Measurements from ENCODE around the gene MEIS3.
A peak's percentile ranks its signal among the peaks of the same experiment; 100 is the strongest.

MEIS3 gene

DNA sequence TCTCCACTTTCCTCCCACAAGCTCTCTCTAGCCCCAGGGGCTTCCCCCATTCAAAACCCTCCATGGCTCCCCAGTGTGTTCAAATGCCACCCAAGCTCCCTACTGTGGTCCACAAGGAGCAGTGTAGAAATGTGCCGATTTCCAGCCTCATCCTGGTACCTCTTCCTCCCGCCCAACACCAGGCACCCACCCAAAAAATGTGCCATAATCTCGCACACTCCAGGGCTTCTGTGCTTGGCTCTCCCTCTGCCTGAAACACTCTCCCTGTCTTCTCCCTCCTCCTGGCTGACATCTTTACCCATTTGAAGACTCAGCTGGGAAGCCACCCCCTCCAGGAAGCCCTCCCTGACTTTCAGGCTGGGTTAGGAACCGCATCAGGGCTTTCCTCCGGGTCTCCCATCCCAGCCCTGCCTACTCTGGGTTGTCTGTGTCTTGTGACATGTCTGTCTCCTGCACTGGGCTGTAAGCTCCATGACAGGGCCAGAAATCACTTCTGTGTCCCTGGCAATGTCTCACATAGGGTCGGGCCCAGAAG lies 16.6 kb upstream of the MEIS3 start:
- DNase-seq (ENCODE audit: low spot score) = no peak

DNA sequence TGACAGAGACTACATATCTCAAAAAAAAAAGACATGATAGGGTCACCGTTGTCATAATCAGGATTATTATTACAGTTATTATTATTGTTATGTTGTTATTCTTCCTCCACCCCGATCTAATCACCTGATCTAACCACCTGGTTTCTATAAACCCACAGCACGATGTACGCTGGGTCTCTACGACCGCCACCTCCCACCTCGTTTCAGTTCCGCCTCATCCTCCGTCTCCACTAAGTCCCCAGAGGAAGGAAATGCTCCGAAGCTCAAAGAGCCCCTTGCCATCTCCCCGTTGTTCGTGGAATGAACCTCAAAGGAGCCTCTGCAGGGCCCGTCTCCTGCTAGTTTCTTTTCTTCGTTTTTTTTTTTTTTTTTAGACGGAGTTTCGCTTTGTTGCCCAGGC lies 15.9 kb upstream of the MEIS3 start:
- no peak for DNase-seq (ENCODE audit: low spot score)

DNA sequence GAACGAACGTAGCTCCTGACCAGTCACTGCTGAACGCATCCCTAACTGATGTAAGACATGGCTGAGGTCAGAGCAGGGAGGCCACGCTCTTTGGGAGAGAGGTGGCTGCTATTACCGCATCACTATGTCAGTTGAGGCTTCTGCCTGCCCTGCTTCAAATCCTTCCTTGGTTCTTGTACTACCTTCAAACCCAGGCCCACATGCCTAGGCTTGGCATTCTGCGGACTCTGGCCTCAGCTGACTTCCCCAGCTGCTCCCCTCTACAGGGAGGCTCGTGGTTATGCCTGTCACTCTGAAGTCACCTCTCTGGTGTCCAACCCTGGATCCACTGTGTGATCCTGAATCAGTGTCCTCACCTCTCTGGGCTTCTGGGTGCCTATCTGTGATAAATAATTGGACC lies 14.8 kb upstream of the MEIS3 start:
- DNase-seq (ENCODE audit: low spot score) = no peak

DNA sequence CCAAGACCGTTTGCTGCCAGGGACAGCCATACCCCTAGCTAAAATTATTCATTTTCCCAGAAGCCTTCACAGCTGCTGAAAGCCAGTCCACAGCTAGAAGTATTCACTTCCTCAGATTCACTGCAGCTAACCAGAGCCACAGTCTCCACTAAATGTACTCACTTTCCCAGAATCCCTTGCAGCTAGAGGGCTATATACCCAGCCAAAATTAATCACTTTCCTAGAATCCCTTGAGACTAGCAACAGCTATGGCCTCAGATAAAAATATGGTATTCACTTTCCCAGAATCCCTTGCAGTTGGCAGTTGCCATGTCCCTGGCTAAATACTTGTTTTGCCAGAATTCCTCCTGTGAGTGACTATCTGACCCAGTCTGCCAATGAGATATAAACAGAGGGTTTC lies 13.8 kb upstream of the MEIS3 start:
- no peak for DNase-seq (ENCODE audit: low spot score)

DNA sequence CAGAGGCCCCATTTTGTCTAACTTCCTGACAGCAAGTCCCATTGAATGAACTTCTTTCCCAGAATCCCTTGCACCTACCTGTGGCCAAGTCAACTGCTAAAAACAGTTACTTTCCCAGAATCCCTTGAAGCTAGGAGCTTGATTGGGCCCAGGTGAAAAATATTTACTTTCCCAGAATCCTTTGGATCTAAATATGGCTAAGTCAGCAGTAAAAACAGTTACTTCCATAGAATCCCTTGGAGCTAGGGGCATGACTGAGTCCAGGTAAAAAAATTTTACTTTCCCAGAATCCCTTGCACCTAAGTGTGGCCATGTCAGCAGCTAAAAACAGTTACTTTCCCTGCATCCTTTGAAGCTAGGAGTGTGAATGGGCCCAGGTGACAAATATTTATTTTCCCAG lies 13.2 kb upstream of the MEIS3 start:
- no peak for DNase-seq (ENCODE audit: low spot score)

DNA sequence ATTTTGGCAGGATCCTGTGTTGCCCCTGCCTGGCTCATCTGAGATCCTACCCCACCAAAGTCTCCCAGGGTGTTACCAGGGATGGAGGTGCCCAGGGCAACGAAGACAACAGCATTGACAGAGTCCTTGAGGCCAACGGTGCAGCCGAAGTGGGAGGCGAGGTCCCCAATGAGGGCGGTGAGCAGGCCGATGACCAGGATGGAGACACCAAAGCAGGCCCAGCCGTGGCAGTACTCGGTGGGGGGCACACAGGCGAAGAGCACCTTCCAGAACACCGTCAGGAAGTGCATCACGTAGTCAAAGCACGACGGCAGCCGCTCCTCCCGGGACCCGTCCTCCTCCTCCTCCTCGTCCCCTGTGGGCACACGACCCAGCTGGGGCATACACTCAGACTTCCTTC lies 12.8 kb upstream of the MEIS3 start:
- no peak for DNase-seq (ENCODE audit: low spot score)

DNA sequence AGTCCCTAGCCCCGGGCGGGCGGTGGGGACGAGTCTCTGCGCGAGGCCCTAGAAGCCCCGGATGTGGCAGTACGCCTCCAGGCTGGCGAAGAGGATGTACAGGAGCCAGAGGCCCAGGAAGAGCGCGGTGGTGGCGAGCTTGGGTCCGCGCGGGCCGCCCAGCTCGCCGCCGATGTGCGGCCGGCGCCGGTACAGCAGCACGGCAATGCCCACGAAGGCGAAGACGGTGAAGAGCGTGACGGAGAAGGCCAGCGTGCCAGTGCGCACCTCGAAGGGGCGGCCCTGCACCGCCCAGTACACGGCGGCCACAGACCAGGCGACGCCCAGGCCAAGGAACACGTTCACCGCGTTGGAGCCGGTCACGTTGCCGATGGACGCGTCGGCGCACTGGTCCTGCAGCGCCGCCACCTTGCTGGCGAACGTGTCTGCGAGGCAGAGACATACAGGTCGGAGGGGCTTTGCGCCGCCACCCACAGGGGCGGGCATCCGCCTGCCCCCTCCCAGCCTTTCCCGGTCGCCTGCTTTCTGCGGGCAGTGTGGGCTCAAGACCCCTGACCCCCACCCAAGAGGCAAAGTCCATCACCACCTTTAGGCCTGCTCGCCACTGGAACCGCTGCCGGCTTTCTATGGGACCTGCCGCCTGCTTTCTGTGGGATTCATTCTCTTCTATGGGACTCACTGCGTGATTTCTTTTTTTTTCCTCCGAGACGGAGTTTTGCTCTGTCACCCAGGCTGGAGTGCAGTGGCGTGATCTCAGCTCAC lies 10.9 kb upstream of the MEIS3 start:
- no peak for DNase-seq (ENCODE audit: low spot score)

DNA sequence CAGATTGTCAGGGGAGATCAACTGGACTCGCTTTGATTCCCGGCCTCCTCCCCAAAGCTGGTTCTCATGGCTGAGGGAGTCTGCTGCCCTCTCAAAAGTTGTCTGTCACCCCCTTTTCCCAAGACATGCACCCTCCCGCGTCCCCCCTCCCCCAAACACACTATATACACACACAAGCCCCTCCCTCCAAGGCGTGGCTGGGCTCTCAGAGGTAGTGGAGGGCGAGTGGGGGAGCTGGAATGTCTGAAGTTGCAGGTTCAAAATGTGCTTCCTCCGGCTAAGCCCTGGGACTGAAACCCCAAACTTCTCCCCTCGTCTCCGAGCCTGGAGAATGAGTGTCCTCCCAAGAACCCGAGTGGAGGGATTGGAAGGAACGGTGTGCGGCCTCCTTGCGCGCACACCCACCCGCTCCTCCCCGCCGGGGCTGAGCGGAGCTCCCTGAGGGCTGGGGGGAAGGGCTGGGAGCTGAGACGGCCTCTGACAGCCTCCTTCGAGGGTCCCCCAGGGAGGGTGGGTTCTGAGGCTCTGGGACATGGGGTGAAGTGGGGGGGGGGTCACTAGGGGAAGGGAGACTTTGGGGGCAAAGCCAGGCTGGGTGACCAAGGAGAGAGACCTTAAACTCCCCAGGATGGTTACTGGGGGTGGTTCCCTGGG lies 9.9 kb upstream of the MEIS3 start:
- DNase-seq (ENCODE audit: low spot score) = no peak

DNA sequence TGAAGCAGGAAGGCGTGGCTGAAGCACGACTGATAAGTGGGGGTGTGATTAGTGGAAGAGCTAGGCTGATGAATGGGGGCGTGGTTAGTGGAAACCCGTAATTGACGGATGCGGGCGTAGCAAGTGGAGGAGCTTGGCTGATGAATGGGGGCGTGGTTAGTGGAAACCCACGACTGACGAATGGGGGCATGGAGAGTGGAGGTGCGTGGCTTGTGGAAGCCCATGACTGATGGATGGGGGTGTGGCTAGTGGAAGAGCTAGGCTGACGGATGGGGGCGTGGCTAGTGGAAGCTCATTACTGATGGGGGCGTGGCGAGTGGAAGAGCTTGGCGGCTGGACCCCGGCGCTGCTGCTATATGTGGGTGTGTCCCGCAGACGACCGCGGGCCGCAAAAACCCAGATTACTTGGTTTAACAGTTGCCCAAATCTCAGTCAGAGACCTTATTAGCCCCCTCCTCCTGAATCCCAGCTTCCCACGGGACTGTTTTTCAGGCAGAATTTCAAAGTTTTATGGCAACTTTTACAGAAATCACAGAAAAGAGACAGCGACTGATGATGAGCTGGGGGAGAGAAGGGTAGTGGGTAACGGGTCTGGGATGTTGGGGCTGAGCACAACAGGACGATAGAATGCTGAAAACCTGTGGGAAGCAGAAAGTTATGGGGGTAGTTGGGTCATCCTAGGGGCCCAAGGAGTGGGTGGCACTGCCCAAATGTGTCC lies 9.0 kb upstream of the MEIS3 start:
- DNase-seq (ENCODE audit: low spot score) = peak; percentile 90

DNA sequence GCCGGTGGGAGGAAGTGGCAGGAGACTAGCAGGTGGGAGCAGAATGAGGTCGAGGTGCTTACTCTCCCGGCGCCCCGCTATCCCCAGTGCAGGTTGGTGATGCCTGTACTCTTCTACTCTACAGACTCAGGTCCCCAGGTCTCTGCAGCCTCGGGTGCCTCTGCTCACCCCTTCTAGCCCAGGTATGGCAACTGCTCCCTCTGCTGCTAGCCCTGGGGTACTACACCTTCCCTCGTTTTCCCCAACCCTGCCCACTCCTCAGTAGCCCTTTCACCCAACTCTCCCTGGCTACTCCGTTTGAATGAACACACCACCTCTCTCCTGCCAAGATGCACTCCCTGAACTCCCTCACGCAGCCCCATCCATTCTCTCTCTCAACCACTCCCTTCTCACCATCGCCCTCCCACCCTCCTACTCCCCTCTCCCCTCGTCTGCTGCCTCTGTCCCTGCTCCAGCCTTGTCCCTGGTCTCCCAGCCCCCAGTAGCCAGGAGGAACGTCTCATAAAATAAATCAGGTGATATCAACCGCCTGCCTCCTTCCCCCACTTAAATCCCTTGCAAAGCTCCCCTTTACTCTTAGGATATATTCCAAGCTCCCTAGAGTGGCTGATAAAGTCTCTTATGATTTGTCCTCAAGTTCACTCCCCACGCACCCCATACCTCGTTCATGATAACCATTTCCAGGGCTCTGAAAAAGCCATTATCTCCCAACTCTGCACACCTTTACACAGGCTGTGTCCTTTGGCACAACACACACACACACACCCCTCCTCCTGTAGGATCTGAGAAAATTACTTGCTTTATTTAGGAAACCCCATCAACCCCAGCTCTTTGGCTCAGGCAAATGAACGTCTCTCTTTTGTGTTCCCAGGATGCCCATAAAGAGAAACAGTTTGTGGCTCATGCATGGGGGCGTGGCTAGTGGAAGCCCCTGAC lies 8.2 kb upstream of the MEIS3 start:
- DNase-seq (ENCODE audit: low spot score) = peak; percentile 94

DNA sequence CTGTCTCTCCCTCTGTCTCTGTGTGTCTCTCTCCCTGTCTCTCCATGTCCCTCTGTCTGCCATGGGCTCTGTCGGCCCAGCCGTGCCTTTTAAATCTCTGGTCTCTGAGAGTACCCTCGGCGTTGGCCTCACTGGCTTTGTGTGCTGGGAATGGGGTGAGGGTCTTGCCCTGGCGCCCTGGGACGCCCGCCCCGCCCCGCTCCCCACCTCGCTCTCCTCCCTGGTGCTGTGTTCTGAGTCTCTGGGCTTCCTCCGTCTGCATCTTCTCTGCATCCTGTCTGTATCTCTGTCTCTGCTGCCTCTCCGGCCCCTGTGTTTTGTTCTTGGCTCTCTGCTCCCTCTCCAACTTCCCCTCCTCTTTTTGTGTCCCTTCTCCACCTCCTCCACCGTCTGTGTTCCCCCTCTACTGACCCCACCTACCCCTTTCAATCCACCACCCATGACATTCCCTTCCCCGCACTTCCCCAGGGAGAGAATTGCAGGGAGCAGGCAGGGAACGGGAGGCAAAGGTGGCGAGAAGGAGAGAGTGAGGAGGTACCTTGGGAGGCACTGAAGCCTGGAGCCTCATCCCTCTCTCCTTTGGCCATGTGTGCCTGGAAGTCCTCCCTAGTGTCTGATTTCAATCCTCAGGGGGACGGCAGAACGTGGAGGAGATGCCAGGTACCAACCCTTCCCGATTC lies 4.0 kb upstream of the MEIS3 start:
- DNase-seq (ENCODE audit: low spot score) = no peak

DNA sequence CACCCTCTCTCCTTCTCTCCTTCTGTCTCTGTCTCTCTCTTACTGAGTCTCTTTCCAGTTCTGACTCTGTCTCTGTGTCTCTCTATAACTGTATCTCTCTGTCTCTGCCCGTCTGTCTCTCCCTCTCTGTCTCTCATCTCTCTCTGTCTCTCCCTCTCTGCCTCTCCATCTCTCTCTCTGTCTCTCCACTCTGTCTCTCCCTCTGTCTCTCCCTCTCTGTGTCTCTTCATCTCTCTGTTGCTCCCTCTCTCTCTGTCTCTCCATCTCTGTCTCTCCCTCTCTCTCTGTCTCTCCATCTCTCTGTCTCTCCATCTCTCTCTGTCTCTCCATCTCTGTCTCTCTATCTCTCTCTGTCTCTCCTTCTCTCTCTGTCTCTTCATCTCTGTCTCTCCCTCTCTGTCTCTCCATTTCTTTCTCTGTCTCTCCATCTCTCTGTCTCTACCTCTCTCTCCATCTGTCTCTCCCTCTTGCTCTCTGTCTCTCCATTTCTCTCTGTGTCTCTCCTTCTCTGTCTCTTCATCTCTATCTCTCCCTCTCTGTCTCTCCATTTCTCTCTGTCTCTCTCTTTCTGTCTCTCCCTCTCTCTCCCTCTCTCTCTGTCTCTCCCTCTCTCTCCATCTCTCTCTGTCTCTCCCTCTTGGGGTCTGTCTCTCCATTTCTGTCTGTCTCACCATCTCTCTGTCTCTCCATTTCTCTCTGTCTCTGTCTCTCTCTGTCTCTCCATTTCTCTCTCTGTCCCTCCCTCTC lies 3.3 kb upstream of the MEIS3 start:
- DNase-seq (ENCODE audit: low spot score) = no peak

DNA sequence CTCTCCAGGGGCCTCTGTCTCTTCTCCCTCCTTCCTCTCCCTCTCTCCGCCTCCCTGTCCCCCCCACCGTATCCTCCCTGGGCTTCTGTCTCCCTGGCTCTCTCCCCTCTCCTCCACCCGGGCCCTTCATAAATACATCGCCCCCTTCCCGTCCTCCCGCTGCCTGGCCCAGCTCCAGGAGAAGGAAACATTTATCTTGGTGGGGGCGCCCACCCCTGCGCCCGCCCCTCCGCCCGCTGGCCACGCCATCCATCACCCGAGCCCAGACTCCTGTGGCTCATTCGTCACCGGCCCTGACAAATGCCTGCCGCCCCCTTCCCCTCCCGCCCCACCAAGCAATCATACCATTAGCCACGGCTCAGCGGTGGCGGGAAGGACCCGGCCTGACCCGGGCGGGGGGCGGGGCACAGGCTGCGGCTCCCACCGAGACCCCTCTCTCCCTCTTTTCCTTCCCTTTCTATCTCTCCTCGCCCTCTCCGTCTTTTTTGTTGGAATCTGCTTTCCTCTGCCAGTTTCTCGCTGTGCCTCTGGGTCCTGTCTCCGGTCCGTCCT lies 2.6 kb upstream of the MEIS3 start:
- DNase-seq (ENCODE audit: low spot score) = no peak

DNA sequence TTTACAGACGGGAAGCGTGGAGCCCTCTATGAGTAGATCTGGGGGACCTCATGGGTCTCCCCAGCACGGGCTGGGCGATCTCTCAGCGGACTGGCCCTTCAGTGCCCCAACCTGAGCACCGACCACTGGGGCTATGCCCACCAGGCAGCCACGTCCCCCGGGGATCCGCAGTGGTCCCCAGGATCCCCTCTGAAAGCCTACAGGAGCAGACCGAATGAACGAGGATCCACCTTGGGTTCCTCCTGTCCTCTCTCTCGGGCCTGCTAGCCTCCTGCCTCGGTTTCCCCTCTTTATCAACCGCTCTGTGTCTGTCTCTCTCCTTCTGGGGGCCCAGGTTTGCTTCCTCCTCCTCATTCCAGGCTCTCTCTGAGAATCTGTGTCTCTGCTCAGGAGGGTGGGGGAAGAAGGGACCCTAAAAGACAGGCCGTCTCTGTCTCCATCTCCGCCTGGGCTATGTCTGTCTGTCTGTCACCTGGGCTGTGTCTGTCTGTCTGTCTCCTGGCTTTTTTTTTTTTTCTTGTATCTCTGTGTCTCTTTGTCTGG lies 2.0 kb upstream of the MEIS3 start:
- no peak for DNase-seq (ENCODE audit: low spot score)

DNA sequence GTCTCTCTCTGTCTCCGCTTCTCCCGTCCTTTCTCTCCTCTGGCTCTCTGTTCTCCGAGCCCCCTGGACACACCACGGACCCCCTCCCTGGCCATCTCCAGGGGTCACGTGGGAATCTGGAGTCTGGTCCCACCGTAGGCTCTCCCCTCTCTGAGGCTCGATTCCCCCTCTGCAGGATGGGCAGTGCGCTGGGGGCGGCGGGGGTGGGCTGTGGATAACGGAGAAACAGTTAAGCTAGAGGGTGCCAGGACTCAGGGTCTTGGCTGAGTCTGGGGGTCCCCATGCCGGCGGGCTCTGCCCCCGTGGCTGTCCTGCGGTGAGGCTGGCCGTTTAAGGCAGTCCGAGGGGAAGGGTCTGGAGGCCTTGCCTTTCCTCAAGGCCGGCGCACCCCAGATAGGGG lies 462 bp upstream of the MEIS3 start:
- no peak for DNase-seq (ENCODE audit: low spot score)

DNA sequence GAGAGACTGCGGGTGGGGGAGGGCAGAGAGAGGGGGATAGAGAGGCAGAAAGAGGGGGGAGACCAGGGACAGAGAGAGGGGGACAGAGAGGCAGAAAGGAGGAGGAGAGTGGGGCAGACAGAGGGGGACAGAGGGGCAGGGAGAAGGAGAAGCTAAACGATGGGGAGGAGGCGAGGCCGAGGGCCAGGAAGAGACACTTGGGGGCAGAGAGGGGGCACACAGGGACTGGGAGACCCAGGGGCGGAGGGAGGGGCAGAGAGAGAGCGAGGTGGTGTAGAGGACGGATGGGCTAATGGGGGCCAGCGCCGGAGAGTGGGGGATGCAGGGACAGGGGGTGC lies 666 bp downstream of the MEIS3 start:
- DNase-seq (ENCODE audit: low spot score) = no peak

DNA sequence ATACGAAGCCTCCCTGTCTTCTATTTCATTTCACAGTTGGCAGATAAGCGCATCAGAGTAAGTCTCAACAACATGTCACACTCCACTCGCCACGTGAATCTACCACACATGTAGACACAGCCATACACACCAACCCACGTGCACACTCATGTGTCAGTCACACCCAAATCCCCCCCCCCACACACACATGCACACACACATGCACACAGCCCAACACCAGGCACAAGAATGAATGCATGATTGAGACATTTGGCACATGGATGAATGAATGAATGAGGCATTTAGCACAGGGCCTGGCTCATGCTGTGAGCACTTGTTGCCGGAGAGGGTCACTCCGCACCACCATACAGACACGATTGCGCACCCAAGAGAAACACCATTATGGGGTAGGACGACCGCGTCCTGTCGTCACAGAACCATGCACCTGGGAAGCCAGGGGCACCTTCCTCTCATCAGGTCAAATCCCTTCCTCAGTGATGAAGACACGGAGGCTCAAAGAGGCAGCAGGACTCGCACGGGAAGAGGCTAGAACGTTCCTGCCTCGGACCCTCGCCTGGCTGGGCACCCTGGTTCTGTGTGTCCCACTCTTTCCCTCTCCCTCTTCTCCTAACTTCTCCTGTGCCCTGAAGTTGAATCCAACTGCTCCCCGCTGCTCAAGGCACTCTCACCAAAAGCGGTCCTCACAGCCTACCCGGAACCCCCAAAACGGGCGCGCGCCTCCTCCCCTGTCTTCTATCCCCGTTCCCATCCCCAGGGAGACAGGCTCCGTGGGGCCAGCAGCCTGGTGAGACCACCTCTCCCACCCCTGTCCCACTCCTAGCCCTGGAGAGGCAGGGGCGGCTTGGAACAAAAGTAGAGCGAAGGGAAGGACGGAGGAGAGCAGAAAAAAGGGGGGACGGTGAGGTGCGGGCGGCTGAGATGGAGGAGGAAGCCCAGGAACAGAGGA lies 1.3 kb downstream of the MEIS3 start:
- no peak for DNase-seq (ENCODE audit: low spot score)

DNA sequence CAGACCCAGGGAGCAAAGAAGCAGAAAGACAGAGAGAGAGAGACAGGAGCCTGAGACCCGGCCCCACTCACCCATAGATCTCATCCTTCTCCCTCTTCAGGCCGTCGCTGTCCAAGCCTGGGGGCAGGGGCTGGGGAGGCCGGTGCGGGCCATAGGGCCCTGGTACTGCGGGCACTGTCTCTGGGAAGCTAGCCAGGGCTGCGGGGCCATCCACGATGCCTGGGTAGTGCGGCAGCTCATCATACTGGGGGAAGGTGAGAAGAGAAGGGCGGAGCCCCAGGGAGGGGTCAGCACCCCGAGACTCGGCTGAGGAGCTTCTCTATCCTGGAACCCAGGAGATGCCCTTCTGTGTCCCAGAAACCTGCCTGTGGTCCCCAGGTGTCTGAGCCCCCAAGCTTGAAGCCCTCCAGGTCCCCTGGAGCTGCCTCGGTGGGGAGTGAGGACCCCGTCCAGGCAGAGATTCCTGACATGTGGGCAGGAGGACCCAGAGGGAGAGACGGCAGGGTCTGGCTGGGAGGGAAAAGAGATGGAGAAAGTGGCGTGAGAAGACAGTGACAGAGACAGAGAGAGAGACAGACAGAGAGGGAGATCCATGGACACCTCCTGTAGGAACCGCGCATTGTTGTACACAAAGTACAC lies 2.1 kb downstream of the MEIS3 start:
- no peak for DNase-seq (ENCODE audit: low spot score)

DNA sequence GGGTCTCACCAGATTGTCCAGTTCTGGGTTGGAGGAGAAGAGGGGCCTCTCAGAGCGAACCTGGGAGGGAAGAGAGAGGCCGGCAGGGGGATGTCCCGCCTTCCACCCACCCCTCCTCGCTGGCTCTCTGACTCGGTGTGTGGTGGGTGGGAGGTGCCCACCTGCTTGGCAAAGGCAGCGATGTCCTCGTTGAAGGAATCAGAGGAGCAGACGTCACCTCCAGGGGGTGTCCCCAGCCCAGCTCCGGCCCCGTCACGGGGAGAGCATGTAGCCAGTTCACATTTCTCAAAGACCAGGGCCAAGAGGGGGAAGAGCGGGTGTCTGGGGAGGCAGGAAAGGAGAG lies 2.7 kb downstream of the MEIS3 start:
- no peak for DNase-seq (ENCODE audit: low spot score)

Measured in HuH-7 (cell line).